ENCODE data around the gene MAGI2. TPM values are rescaled to one million over a fixed set of nuclear protein-coding genes. Genes with fewer than 3 reads are reported as not detected.

MAGI2 gene
- total and polyA plus RNA-seq, 2 experiments from 2014 or later: 3.5 to 4.1 TPM

- no peaks in the 10 kb centered on the region for H3K4me1 ChIP-seq (ENCODE audit: insufficient read depth)
- in situ Hi-C loops (cut with MboI): no loop called here
- 63 to 71% methylated on average over 2 of the region's 2 CpGs for WGBS, 2 experiments (ENCODE audit: low coverage in 1 of 2, low lambda C conversion rate in 2 of 2, missing lambda C conversion rate in 2 of 2)
These were observed 92.3 kb downstream of the MAGI2 start for GRCh38 chr7:79361214-79361613.

GRCh38 chr7:79359827-79360226, 93.6 kb downstream of the MAGI2 start:
- Histone ChIP-seq H3K27me3 (replicated peaks; ENCODE audit: insufficient read depth) (no peaks in the 10 kb centered on the region), H3K36me3 (ENCODE audit: low read depth) (no peaks in the 10 kb centered on the region), H3K79me2 (ENCODE audit: insufficient read depth) (peaks cover 8% of the 10 kb centered on the region; the same call in 1 of the 2 replicates), H3K9me2 (ENCODE audit: insufficient read depth) (no peaks in the 10 kb centered on the region), H3K4me2 (ENCODE audit: unreplicated experiment) (no peak overlapping the region), H3K9me3 (ENCODE audit: low read depth) (no peaks in the 10 kb centered on the region), H3F3A (ENCODE audit: insufficient read depth) (no peaks in the 10 kb centered on the region), H3K4me1 (ENCODE audit: insufficient read depth) (no peaks in the 10 kb centered on the region), H4K20me1 (ENCODE audit: insufficient read depth) (no peaks in the 10 kb centered on the region), H3K27ac (no peak overlapping the region), H2AFZ (no peak overlapping the region), H3K4me3 (no peak overlapping the region), H3K9ac (no peak overlapping the region)
- DNase-seq: no peak
- WGBS, 2 experiments (ENCODE audit: low coverage in 1 of 2, low lambda C conversion rate in 2 of 2, missing lambda C conversion rate in 2 of 2): 93 to 94% methylated on average over 1 of the region's 1 CpG
- in situ Hi-C loops (cut with MboI): no loop called here
- TF ChIP-seq EZH2 (IDR thresholded peaks at IDR 0.05; ENCODE audit: insufficient read depth, poor library complexity, severe bottlenecking) (no peak), EZH2phosphoT487 (IDR thresholded peaks at IDR 0.05; ENCODE audit: insufficient read depth, low read depth) (no peak)

More at GRCh38 chr7:79361214-79361613, 92.3 kb downstream of the MAGI2 start:
- Histone ChIP-seq H3K9me2 (ENCODE audit: insufficient read depth) (no peaks in the 10 kb centered on the region), H3K9me3 (ENCODE audit: low read depth) (no peaks in the 10 kb centered on the region), H3K79me2 (ENCODE audit: insufficient read depth) (peaks cover 8% of the 10 kb centered on the region; the same call in 1 of the 2 replicates), H3K27me3 (replicated peaks; ENCODE audit: insufficient read depth) (no peaks in the 10 kb centered on the region), H3K4me2 (ENCODE audit: unreplicated experiment) (no peak overlapping the region), H3K27ac (no peak overlapping the region), H3K9ac (no peak overlapping the region), H3K36me3 (ENCODE audit: low read depth) (no peaks in the 10 kb centered on the region), H4K20me1 (ENCODE audit: insufficient read depth) (no peaks in the 10 kb centered on the region), H2AFZ (no peak overlapping the region), H3K4me3 (no peak overlapping the region), H3F3A (ENCODE audit: insufficient read depth) (no peaks in the 10 kb centered on the region)
- DNase-seq: no peak
- TF ChIP-seq EZH2 (IDR thresholded peaks at IDR 0.05; ENCODE audit: insufficient read depth, poor library complexity, severe bottlenecking) (no peak), EZH2phosphoT487 (IDR thresholded peaks at IDR 0.05; ENCODE audit: insufficient read depth, low read depth) (no peak)

- no peaks in the 10 kb centered on the region for H4K20me1 ChIP-seq (ENCODE audit: insufficient read depth)
- H3K36me3 ChIP-seq (ENCODE audit: low read depth): no peaks in the 10 kb centered on the region
- DNase-seq: no peak
- H3K9ac ChIP-seq: no peak overlapping the region
- H2AFZ ChIP-seq: no peak overlapping the region
- H3F3A ChIP-seq (ENCODE audit: insufficient read depth): no peaks in the 10 kb centered on the region
- no peak overlapping the region for H3K4me2 ChIP-seq (ENCODE audit: unreplicated experiment)
- H3K9me2 ChIP-seq (ENCODE audit: insufficient read depth): no peaks in the 10 kb centered on the region
- no peak overlapping the region for H3K27ac ChIP-seq
- TF ChIP-seq EZH2 (IDR thresholded peaks at IDR 0.05; ENCODE audit: insufficient read depth, poor library complexity, severe bottlenecking) (no peak), EZH2phosphoT487 (IDR thresholded peaks at IDR 0.05; ENCODE audit: insufficient read depth, low read depth) (no peak)
- H3K27me3 ChIP-seq (replicated peaks; ENCODE audit: insufficient read depth): no peaks in the 10 kb centered on the region
- no peaks in the 10 kb centered on the region for H3K4me1 ChIP-seq (ENCODE audit: insufficient read depth)
- peaks cover 8% of the 10 kb centered on the region; the same call in 1 of the 2 replicates for H3K79me2 ChIP-seq (ENCODE audit: insufficient read depth)
- H3K4me3 ChIP-seq: no peak overlapping the region
- no peaks in the 10 kb centered on the region for H3K9me3 ChIP-seq (ENCODE audit: low read depth)
- in situ Hi-C loops (cut with MboI): no loop called here
- WGBS, 2 experiments (ENCODE audit: low coverage in 1 of 2, low lambda C conversion rate in 2 of 2, missing lambda C conversion rate in 2 of 2): 100% methylated on average over 1 of the region's 1 CpG
These were observed 96.4 kb downstream of the MAGI2 start for GRCh38 chr7:79357101-79357500.

GRCh38 chr7:79353720-79354468, 99.6 kb downstream of the MAGI2 start:
- Histone ChIP-seq H3K4me3 (no peak overlapping the region), H4K20me1 (ENCODE audit: insufficient read depth) (no peaks in the 10 kb centered on the region), H3K9me3 (ENCODE audit: low read depth) (no peaks in the 10 kb centered on the region), H3F3A (ENCODE audit: insufficient read depth) (no peaks in the 10 kb centered on the region), H2AFZ (no peak overlapping the region), H3K4me2 (ENCODE audit: unreplicated experiment) (no peak overlapping the region), H3K9ac (no peak overlapping the region), H3K36me3 (ENCODE audit: low read depth) (no peaks in the 10 kb centered on the region), H3K27me3 (replicated peaks; ENCODE audit: insufficient read depth) (no peaks in the 10 kb centered on the region), H3K4me1 (ENCODE audit: insufficient read depth) (no peaks in the 10 kb centered on the region), H3K79me2 (ENCODE audit: insufficient read depth) (0 out of 2 replicates have a peak, but pooled peaks cover 8% of the 10 kb centered on the region), H3K9me2 (ENCODE audit: insufficient read depth) (no peaks in the 10 kb centered on the region), H3K27ac (no peak overlapping the region)
- no peak for DNase-seq
- WGBS, 2 experiments (ENCODE audit: low coverage in 1 of 2, low lambda C conversion rate in 2 of 2, missing lambda C conversion rate in 2 of 2): 93 to 94% methylated on average over 2 of the region's 2 CpGs
- TF ChIP-seq EZH2phosphoT487 (IDR thresholded peaks at IDR 0.05; ENCODE audit: insufficient read depth, low read depth) (no peak), EZH2 (IDR thresholded peaks at IDR 0.05; ENCODE audit: insufficient read depth, poor library complexity, severe bottlenecking) (no peak)
- in situ Hi-C loops (cut with MboI): no loop called here
